HG03565 (cell line): ENCODE measurements around the gene TNP2.
"Not testable (repeated sequence)": the region's sequence is repeated elsewhere in the genome, so short reads cannot be mapped to it uniquely, and the experiment has no call there.

Source experiments
- ATAC-seq: cut with Tn5 transposase; IDR thresholded peaks from one replicate; pipeline ENCODE4 v1.9.1; 2021; ENCODE audit warnings: mild to moderate bottlenecking, moderate library complexity; ENCODE audit not compliant: unreplicated experiment

The TNP2 gene

GRCh38 chr16:11301645-11302501 is 32.7 kb upstream of the TNP2 start:
- no peak for ATAC-seq

- no peak for ATAC-seq
These were observed 31.4 kb upstream of the TNP2 start for GRCh38 chr16:11300560-11300892.

GRCh38 chr16:11299865-11300559 is 30.9 kb upstream of the TNP2 start:
- ATAC-seq, result no peak

- ATAC-seq, result not testable (repeated sequence)
These were observed 29.9 kb upstream of the TNP2 start for GRCh38 chr16:11298950-11299547.

GRCh38 chr16:11298143-11298900 is 29.2 kb upstream of the TNP2 start:
- no peak for ATAC-seq

- peak; percentile 65 for ATAC-seq
These were observed 28.5 kb upstream of the TNP2 start for GRCh38 chr16:11297492-11298142.

DNA sequence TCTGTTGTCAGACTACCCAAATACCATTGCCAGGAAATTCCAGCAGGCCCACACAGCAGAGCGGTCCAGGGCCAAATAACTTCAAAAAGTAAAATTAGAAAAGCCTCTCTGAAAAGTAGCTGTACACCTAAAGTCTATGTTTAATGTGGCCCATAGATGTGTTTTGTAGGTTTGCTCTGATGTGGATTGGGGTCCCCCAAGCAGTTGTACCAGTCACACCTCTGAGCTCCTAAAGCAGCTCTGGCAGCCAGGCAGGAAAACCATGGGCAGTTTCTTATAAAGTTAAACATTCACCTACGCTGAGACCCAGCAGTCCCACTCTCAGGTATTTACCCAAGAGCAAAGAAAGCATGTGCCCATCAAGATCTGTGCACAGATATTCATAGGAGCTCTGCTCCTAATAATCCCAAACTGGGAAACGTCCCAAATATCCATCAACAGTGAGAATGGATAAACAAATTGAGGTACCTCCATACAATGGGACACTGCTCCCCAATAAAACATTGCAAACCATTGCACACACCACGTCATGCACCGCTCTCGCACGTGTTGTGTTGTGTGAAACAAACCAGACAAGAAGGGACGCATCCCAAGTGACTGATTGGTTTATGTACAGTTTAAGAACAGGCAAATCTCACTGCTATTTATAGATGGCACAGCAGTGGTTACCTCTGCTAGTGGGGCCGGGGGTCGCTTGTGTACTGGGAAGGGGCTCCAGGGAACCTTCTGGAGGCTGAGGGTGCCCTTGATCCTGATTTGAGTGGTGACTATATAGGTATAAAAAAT is 27.8 kb upstream of the TNP2 start:
- ATAC-seq, result no peak

GRCh38 chr16:11296351-11296705 is 27.2 kb upstream of the TNP2 start:
- no peak for ATAC-seq

DNA sequence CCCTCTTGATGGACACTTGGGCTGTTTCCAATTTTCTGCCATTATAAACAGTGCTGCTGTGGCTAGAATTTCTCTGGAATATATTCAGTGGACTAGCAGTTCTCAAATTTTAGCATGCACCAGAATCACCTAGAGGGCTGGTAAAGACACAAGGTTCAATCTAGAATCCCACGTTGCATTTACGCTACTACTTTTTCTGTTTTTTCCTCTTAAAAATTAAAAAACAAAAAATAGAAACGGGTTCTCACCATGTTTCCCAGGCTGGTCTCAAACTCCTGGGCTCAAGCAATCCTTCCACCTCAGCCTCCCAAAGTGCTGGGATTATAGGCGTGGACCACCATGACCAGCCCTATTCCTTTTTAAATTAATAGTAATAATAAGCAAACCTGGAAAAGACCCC is 26.5 kb upstream of the TNP2 start:
- ATAC-seq, result no peak

- ATAC-seq, result no peak
These were observed 23.1 kb upstream of the TNP2 start for GRCh38 chr16:11292076-11292748.

- no peak for ATAC-seq
These were observed 22.1 kb upstream of the TNP2 start for GRCh38 chr16:11291091-11291703.

- no peak for ATAC-seq
These were observed 21.2 kb upstream of the TNP2 start for GRCh38 chr16:11290102-11290893.

- ATAC-seq, result not testable (repeated sequence)
These were observed 20.6 kb upstream of the TNP2 start for GRCh38 chr16:11289696-11290095.

GRCh38 chr16:11289202-11289601 is 20.1 kb upstream of the TNP2 start:
- no peak for ATAC-seq

DNA sequence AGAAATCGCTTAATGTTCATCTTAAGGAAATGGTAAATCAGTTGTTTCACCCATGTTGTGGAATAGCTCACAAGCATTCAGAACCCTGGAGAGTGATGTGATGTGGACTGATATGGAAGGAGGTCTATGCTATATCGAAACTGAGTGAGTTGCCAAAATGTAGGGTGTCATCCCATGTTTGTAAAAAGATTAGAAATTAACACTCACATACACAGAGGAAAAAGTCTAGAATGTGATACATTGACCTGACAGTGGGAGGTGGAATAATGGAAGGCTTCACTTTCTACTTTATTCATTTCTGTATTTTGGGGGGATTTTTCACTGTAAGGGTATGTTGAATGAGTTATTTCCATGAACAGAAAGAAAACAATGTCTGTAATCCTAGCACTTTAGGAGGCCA is 16.7 kb upstream of the TNP2 start:
- ATAC-seq, result no peak

- no peak for ATAC-seq
These were observed 14.7 kb upstream of the TNP2 start for GRCh38 chr16:11283820-11284248.

- ATAC-seq, result no peak
These were observed 11.7 kb upstream of the TNP2 start, which contains the start of gene PRM1 for GRCh38 chr16:11280616-11281522. TSS of gene PRM1 (minus strand) at chr16:11281330. CDS start at chr16:11281238, 92 bp downstream.
